H1 (cell line): ENCODE data around the gene HTR2A. TPM values are rescaled to one million over a fixed set of nuclear protein-coding genes. Genes with fewer than 3 reads are reported as not detected.

Experiments used
- FOSL1 ChIP-seq: IDR thresholded peaks from 2 replicates; pipeline ENCODE4 v1.6.1; 2011; ENCODE audit warnings: mild to moderate bottlenecking, low read depth, low read length, moderate library complexity; ENCODE audit not compliant: insufficient read depth
- KDM1A ChIP-seq: fragments of 200-600, 300-600 bp; sonication (generic); IDR thresholded peaks from 2 replicates; pipeline ENCODE4 v1.7.1; 2016; ENCODE audit warnings: mild to moderate bottlenecking, low read length, borderline replicate concordance
- TAF1 ChIP-seq: IDR thresholded peaks from 2 replicates; pipeline ENCODE4 v1.6.1; 2011; ENCODE audit warnings: mild to moderate bottlenecking, low read depth, low read length
- polyA plus RNA-seq, 7 experiments: library from polyadenylated mRNA; depleted of rRNA in 3 of 7; stranded (reverse) in 5 of 7; unstranded in 2 of 7; fragments of >200 nt in 5 of 7; fragments of 200-250 nt in 2 of 7; gene quantifications; 1 replicate in 5 of 7; 2 replicates in 1 of 7; 4 replicates in 1 of 7; pipeline versions ENCODE4 v1.2.1 to v1.2.3, GENCODE V29; 2011 to 2013; ENCODE audit warnings: missing spikeins in 2 of 7, mixed read lengths in 2 of 7
- total RNA-seq: library from RNA; stranded (reverse); fragmentation: NEBNext Ultra II Directional; extraction: Animal tissue kit (Norgen Biotek cat#: 25700); gene quantifications from 2 replicates; pipeline ENCODE4 v1.2.1, GENCODE V29; 2021
- TF ChIP-seq, protein P1 (sequence below): fragments of 300-600 bp; sonication (generic); IDR thresholded peaks from 2 replicates; pipeline ENCODE4 v1.7.1; 2012; ENCODE audit warnings: low read length, moderate library complexity, mild to moderate bottlenecking, inconsistent platforms; ENCODE audit not compliant: insufficient replicate concordance

Gene HTR2A
- total and polyA plus RNA-seq, 2 of the 8 experiments (the other 6 are each of a cell fraction or from before 2014, with no cell fraction given) = not detected

DNA sequence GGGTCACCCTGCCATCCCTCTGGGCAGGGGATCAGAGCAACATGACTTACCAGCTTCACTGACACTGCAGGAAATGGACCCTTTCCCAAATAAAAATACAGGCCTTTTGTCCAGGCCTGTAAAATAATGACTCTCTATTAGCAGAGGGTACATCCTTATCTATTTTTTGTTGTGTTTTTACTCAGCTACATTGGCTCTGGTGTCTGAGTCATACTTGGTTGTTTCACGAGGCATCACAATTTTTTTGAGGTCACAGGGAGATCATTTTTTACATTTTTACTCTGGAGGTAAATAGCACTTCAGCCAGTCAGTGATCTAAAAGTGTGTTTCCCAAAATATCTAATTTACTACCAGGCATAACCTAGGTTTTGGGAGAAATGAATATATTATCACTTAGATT is 6.9 kb upstream of the HTR2A start (continued):
- TF ChIP-seq, protein P1, sequence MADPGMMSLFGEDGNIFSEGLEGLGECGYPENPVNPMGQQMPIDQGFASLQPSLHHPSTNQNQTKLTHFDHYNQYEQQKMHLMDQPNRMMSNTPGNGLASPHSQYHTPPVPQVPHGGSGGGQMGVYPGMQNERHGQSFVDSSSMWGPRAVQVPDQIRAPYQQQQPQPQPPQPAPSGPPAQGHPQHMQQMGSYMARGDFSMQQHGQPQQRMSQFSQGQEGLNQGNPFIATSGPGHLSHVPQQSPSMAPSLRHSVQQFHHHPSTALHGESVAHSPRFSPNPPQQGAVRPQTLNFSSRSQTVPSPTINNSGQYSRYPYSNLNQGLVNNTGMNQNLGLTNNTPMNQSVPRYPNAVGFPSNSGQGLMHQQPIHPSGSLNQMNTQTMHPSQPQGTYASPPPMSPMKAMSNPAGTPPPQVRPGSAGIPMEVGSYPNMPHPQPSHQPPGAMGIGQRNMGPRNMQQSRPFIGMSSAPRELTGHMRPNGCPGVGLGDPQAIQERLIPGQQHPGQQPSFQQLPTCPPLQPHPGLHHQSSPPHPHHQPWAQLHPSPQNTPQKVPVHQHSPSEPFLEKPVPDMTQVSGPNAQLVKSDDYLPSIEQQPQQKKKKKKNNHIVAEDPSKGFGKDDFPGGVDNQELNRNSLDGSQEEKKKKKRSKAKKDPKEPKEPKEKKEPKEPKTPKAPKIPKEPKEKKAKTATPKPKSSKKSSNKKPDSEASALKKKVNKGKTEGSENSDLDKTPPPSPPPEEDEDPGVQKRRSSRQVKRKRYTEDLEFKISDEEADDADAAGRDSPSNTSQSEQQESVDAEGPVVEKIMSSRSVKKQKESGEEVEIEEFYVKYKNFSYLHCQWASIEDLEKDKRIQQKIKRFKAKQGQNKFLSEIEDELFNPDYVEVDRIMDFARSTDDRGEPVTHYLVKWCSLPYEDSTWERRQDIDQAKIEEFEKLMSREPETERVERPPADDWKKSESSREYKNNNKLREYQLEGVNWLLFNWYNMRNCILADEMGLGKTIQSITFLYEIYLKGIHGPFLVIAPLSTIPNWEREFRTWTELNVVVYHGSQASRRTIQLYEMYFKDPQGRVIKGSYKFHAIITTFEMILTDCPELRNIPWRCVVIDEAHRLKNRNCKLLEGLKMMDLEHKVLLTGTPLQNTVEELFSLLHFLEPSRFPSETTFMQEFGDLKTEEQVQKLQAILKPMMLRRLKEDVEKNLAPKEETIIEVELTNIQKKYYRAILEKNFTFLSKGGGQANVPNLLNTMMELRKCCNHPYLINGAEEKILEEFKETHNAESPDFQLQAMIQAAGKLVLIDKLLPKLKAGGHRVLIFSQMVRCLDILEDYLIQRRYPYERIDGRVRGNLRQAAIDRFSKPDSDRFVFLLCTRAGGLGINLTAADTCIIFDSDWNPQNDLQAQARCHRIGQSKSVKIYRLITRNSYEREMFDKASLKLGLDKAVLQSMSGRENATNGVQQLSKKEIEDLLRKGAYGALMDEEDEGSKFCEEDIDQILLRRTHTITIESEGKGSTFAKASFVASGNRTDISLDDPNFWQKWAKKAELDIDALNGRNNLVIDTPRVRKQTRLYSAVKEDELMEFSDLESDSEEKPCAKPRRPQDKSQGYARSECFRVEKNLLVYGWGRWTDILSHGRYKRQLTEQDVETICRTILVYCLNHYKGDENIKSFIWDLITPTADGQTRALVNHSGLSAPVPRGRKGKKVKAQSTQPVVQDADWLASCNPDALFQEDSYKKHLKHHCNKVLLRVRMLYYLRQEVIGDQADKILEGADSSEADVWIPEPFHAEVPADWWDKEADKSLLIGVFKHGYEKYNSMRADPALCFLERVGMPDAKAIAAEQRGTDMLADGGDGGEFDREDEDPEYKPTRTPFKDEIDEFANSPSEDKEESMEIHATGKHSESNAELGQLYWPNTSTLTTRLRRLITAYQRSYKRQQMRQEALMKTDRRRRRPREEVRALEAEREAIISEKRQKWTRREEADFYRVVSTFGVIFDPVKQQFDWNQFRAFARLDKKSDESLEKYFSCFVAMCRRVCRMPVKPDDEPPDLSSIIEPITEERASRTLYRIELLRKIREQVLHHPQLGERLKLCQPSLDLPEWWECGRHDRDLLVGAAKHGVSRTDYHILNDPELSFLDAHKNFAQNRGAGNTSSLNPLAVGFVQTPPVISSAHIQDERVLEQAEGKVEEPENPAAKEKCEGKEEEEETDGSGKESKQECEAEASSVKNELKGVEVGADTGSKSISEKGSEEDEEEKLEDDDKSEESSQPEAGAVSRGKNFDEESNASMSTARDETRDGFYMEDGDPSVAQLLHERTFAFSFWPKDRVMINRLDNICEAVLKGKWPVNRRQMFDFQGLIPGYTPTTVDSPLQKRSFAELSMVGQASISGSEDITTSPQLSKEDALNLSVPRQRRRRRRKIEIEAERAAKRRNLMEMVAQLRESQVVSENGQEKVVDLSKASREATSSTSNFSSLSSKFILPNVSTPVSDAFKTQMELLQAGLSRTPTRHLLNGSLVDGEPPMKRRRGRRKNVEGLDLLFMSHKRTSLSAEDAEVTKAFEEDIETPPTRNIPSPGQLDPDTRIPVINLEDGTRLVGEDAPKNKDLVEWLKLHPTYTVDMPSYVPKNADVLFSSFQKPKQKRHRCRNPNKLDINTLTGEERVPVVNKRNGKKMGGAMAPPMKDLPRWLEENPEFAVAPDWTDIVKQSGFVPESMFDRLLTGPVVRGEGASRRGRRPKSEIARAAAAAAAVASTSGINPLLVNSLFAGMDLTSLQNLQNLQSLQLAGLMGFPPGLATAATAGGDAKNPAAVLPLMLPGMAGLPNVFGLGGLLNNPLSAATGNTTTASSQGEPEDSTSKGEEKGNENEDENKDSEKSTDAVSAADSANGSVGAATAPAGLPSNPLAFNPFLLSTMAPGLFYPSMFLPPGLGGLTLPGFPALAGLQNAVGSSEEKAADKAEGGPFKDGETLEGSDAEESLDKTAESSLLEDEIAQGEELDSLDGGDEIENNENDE = no peak
- TF ChIP-seq FOSL1 = no peak
- TF ChIP-seq TAF1 = no peak
- TF ChIP-seq KDM1A = no peak
